H1 (cell line): ENCODE results near the gene IL1RAP. TPM values are rescaled to one million over a fixed set of nuclear protein-coding genes. Genes with fewer than 3 reads are reported as not detected.

Experiments used
- CTCF ChIA-PET: fragments of 300-600 bp; sonication (Branson Sonifier 250); formaldehyde crosslinking; loops from one replicate; lab custom pipeline; 2021; ENCODE audit not compliant: partially characterized antibody; lab: Charles Lee
- POLR2A ChIA-PET: fragments of 300-600 bp; sonication (Branson Sonifier 250); formaldehyde crosslinking; loops from one replicate; lab custom pipeline; 2021; ENCODE audit warnings: inconsistent platforms; ENCODE audit not compliant: partially characterized antibody; lab: Charles Lee
- DNase-seq, 2 experiments: peaks; one replicate each; pipeline versions ENCODE4 v3.0.0 to v3.0.0-alpha.2; 2010 to 2022; ENCODE audit warnings: low spot score in 2 of 2, low read depth in 1 of 2, mixed read lengths in 1 of 2
- FAIRE-seq: peaks from 2 replicates; lab custom pipeline; 2011; peaks lifted over from hg19 to GRCh38; lab: Jason Lieb, UNC
- H2AFZ ChIP-seq: 2 replicates; pipeline ENCODE4 v1.8.1; 2012; ENCODE audit warnings: low read length, inconsistent platforms
- H2AK5ac ChIP-seq: 2 replicates; pipeline ENCODE4 v1.6.1; 2013; ENCODE audit warnings: low read depth, low read length
- H2BK120ac ChIP-seq: replicated peaks from 2 replicates; pipeline ENCODE3; 2013; ENCODE audit warnings: low read depth, low read length, inconsistent platforms
- H2BK12ac ChIP-seq: 2 replicates; pipeline ENCODE4 v1.6.1; 2013; ENCODE audit warnings: low read depth, low read length
- H2BK15ac ChIP-seq: 2 replicates; pipeline ENCODE4 v1.6.1; 2013; ENCODE audit warnings: low read length
- H2BK20ac ChIP-seq: 2 replicates; pipeline ENCODE4 v1.6.1; 2013; ENCODE audit warnings: low read length
- H2BK5ac ChIP-seq: 2 replicates; pipeline ENCODE4 v1.6.1; 2013; ENCODE audit warnings: low read depth, low read length
- H3K14ac ChIP-seq: 2 replicates; pipeline ENCODE4 v1.6.1; 2013; ENCODE audit warnings: inconsistent platforms; ENCODE audit not compliant: insufficient read length
- H3K18ac ChIP-seq: 2 replicates; pipeline ENCODE4 v1.6.1; 2013; ENCODE audit warnings: low read length; ENCODE audit errors: extremely low read depth
- H3K23ac ChIP-seq: 2 replicates; pipeline ENCODE4 v1.6.1; 2013; ENCODE audit warnings: inconsistent platforms; ENCODE audit not compliant: insufficient read length
- H3K23me2 ChIP-seq: 2 replicates; pipeline ENCODE4 v1.6.1; 2013; ENCODE audit warnings: low read depth, low read length
- H3K27ac ChIP-seq: 2 replicates; pipeline ENCODE4 v1.6.1; 2011; ENCODE audit warnings: low read depth, low read length, inconsistent platforms
- H3K27me3 ChIP-seq, 4 experiments: replicated peaks in 1 of 4; 1 replicate in 1 of 4; 2 replicates in 3 of 4; pipeline versions ENCODE4 v1.6.1 to v1.8.1; 2011 to 2013; ENCODE audit warnings: low read length in 3 of 4, mild to moderate bottlenecking in 3 of 4, inconsistent platforms in 2 of 4, mixed read lengths in 2 of 4, moderate library complexity in 1 of 4; ENCODE audit not compliant: control insufficient read depth in 3 of 4, insufficient read depth in 3 of 4; ENCODE audit errors: extremely low read depth in 1 of 4
- H3K36me3 ChIP-seq, 4 experiments: 2 replicates each; pipeline versions ENCODE4 v1.6.1 to v1.8.1; 2011 to 2013; ENCODE audit warnings: mild to moderate bottlenecking in 4 of 4, low read length in 3 of 4, moderate library complexity in 2 of 4, control low read depth in 1 of 4, inconsistent platforms in 1 of 4; ENCODE audit not compliant: insufficient read depth in 4 of 4, control insufficient read depth in 2 of 4
- H3K4ac ChIP-seq: replicated peaks from 2 replicates; pipeline ENCODE3; 2013; ENCODE audit warnings: low read length, low read depth, mixed read lengths, inconsistent platforms; ENCODE audit not compliant: insufficient read length
- H3K4me1 ChIP-seq, 4 experiments: replicated peaks in 1 of 4; 1 replicate in 1 of 4; 2 replicates in 3 of 4; pipeline versions ENCODE4 v1.6.1 to v1.8.1; 2011 to 2013; ENCODE audit warnings: low read length in 3 of 4, inconsistent platforms in 2 of 4, mixed read lengths in 1 of 4; ENCODE audit not compliant: insufficient read depth in 4 of 4, control insufficient read depth in 3 of 4
- H3K4me2 ChIP-seq, 2 experiments: 2 replicates each; pipeline versions ENCODE4 v1.6.1 to v1.8.1; 2011 to 2013; ENCODE audit warnings: low read depth in 2 of 2, low read length in 2 of 2, control low read depth in 1 of 2, inconsistent platforms in 1 of 2, mild to moderate bottlenecking in 1 of 2; ENCODE audit not compliant: insufficient read depth in 1 of 2
- H3K4me3 ChIP-seq, 4 experiments: fragments of 200-600, 300-600 bp in 1 of 4; sonication (generic), shearing (Covaris generic), sonication (Bioruptor Twin) in 1 of 4; 2 replicates each; pipeline versions ENCODE4 v1.5.1 to v1.8.1; 2011 to 2016; ENCODE audit warnings: low read length in 4 of 4, low read depth in 3 of 4, control low read depth in 2 of 4, inconsistent platforms in 2 of 4, mild to moderate bottlenecking in 2 of 4, mixed read lengths in 1 of 4, moderate library complexity in 1 of 4; ENCODE audit not compliant: insufficient read depth in 2 of 4; ENCODE audit errors: extremely low read depth in 1 of 4
- H3K56ac ChIP-seq: replicated peaks from 2 replicates; pipeline ENCODE3; 2013; ENCODE audit warnings: low read depth, mild to moderate bottlenecking, mixed read lengths, low read length, inconsistent platforms; ENCODE audit not compliant: insufficient read length
- H3K79me1 ChIP-seq: 2 replicates; pipeline ENCODE4 v1.6.1; 2013; ENCODE audit warnings: low read depth, low read length, control low read depth
- H3K79me2 ChIP-seq, 2 experiments: 2 replicates each; pipeline versions ENCODE4 v1.6.1 to v1.8.1; 2012 to 2013; ENCODE audit warnings: low read length in 2 of 2, mild to moderate bottlenecking in 2 of 2, inconsistent platforms in 1 of 2; ENCODE audit not compliant: insufficient read depth in 2 of 2, control insufficient read depth in 1 of 2
- H3K9ac ChIP-seq, 4 experiments: replicated peaks in 1 of 4; 1 replicate in 1 of 4; 2 replicates in 3 of 4; pipeline versions ENCODE4 v1.6.1 to v1.8.1; 2011 to 2013; ENCODE audit warnings: low read depth in 3 of 4, low read length in 3 of 4, control low read depth in 2 of 4, mild to moderate bottlenecking in 2 of 4, moderate library complexity in 2 of 4, inconsistent platforms in 1 of 4; ENCODE audit errors: extremely low read depth in 1 of 4
- H3K9me3 ChIP-seq, 2 experiments: 2 replicates each; pipeline versions ENCODE4 v1.6.1 to v1.8.1; 2012 to 2013; ENCODE audit warnings: mild to moderate bottlenecking in 2 of 2, moderate library complexity in 2 of 2, control low read depth in 1 of 2, inconsistent platforms in 1 of 2, low read depth in 1 of 2, low read length in 1 of 2, mixed read lengths in 1 of 2; ENCODE audit not compliant: insufficient read depth in 2 of 2
- H4K20me1 ChIP-seq, 2 experiments: replicated peaks in 1 of 2; 2 replicates each; pipeline versions ENCODE3 to v1.8.1; 2011 to 2013; ENCODE audit warnings: inconsistent platforms in 2 of 2, low read length in 2 of 2, mild to moderate bottlenecking in 1 of 2; ENCODE audit not compliant: insufficient read depth in 2 of 2, control insufficient read depth in 1 of 2
- H4K5ac ChIP-seq: 2 replicates; pipeline ENCODE4 v1.6.1; 2013; ENCODE audit warnings: low read length, low read depth, mixed read lengths, inconsistent platforms; ENCODE audit not compliant: insufficient read length
- H4K8ac ChIP-seq: 2 replicates; pipeline ENCODE4 v1.8.0; 2013; ENCODE audit warnings: mild to moderate bottlenecking, moderate library complexity, low read length, inconsistent platforms; ENCODE audit not compliant: insufficient read depth; ENCODE audit errors: extremely low read depth
- H4K91ac ChIP-seq: replicated peaks from 2 replicates; pipeline ENCODE3; 2013; ENCODE audit warnings: low read length, mixed read lengths, inconsistent platforms; ENCODE audit not compliant: insufficient read length
- CBX8 ChIP-seq: fragments of 300-800, 300-1000 bp; sonication (generic); IDR thresholded peaks from 2 replicates; pipeline ENCODE4 v1.7.1; 2016; ENCODE audit warnings: low read depth, low read length, borderline replicate concordance
- CTCF ChIP-seq, 3 experiments: IDR thresholded peaks; 1 replicate in 2 of 3; 2 replicates in 1 of 3; pipeline versions ENCODE4 v1.5.1 to v1.6.1; 2011; ENCODE audit warnings: low read length in 3 of 3, mild to moderate bottlenecking in 3 of 3, inconsistent platforms in 2 of 3, low read depth in 1 of 3, moderate library complexity in 1 of 3; ENCODE audit not compliant: insufficient read depth in 1 of 3; ENCODE audit errors: control extremely low read depth in 1 of 3
- EGR1 ChIP-seq: IDR thresholded peaks from 2 replicates; pipeline ENCODE4 v1.6.1; 2011; ENCODE audit warnings: low read depth, low read length, borderline replicate concordance
- EZH2 ChIP-seq: fragments of 200-600 bp; sonication (generic); IDR thresholded peaks from 2 replicates; pipeline ENCODE4 v1.7.1; 2012; ENCODE audit warnings: low read depth, mild to moderate bottlenecking, moderate library complexity, low read length, inconsistent platforms; ENCODE audit not compliant: severe bottlenecking
- JUN ChIP-seq: IDR thresholded peaks from 2 replicates; pipeline ENCODE4 v1.6.1; 2011; ENCODE audit warnings: low read depth, mild to moderate bottlenecking, improper control_type of control experiment, low read length
- MAFK ChIP-seq: IDR thresholded peaks from 2 replicates; pipeline ENCODE4 v1.6.1; 2012; ENCODE audit warnings: low read depth, mild to moderate bottlenecking, improper control_type of control experiment, low read length
- TAF1 ChIP-seq: IDR thresholded peaks from 2 replicates; pipeline ENCODE4 v1.6.1; 2011; ENCODE audit warnings: mild to moderate bottlenecking, low read depth, low read length
- TAF7 ChIP-seq: optimal IDR thresholded peaks from 2 replicates; pipeline ENCODE3; 2011; ENCODE audit warnings: low read depth, mild to moderate bottlenecking, inconsistent platforms, low read length, moderate library complexity, borderline replicate concordance
- TCF12 ChIP-seq: IDR thresholded peaks from 2 replicates; pipeline ENCODE4 v1.6.1; 2011; ENCODE audit warnings: low read depth, mild to moderate bottlenecking, low read length
- WGBS, 2 experiments: shearing (Covaris generic) in 1 of 2; methylation state at CpG; one replicate each; pipeline versions ENCODE4 v1.1.6 to v1.1.7; 2013 to 2015; ENCODE audit warnings: low lambda C conversion rate in 2 of 2, mixed read lengths in 2 of 2, inconsistent platforms in 1 of 2, low coverage in 1 of 2, missing lambda C conversion rate in 1 of 2; ENCODE audit not compliant: insufficient replicate concordance in 2 of 2, insufficient coverage in 1 of 2, insufficient read length in 1 of 2; ENCODE audit errors: extremely low coverage in 1 of 2, missing lambda C conversion rate in 1 of 2; 5-methylcytosine and 5-hydroxymethylcytosine counted together
- polyA plus RNA-seq, 7 experiments: library from polyadenylated mRNA; depleted of rRNA in 3 of 7; stranded (reverse) in 5 of 7; unstranded in 2 of 7; fragments of >200 nt in 5 of 7; fragments of 200-250 nt in 2 of 7; gene quantifications; 1 replicate in 5 of 7; 2 replicates in 1 of 7; 4 replicates in 1 of 7; pipeline versions ENCODE4 v1.2.1 to v1.2.3, GENCODE V29; 2011 to 2013; ENCODE audit warnings: missing spikeins in 2 of 7, mixed read lengths in 2 of 7
- total RNA-seq: library from RNA; stranded (reverse); fragmentation: NEBNext Ultra II Directional; extraction: Animal tissue kit (Norgen Biotek cat#: 25700); gene quantifications from 2 replicates; pipeline ENCODE4 v1.2.1, GENCODE V29; 2021

IL1RAP gene
- total and polyA plus RNA-seq, 2 of the 8 experiments (the other 6 are each of a cell fraction or from before 2014, with no cell fraction given), result 2.4 to 3.9 TPM

DNA sequence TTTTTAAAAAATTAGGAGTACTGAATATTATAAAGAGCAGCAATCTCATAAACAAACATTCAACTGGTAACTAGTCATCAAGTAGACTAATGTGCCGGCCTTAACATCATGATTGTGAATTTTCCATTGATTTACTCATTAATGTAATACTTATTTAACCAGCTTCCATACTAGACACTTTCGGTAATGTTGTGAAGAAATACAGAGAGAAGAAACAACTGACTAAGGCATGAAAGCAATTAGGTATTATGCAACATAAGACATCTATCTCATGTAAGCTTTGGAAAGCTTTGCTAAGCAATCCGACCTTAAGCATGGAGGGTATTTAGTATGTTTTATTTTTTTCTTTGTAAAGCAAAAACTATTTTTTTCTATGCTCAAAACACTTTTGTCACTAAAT, 108.0 kb downstream of the IL1RAP start:
- H3K79me2 ChIP-seq, result no peaks in the 10 kb centered on the region
- H3K9ac ChIP-seq, result no peak overlapping the region
- no peak overlapping the region for H2BK5ac ChIP-seq
- POLR2A ChIA-PET, result no interaction called here
- H3K9me3 ChIP-seq, result no peaks in the 10 kb centered on the region
- no peak overlapping the region for H3K56ac ChIP-seq
- no peak overlapping the region for H2AFZ ChIP-seq
- no peak overlapping the region for H2AK5ac ChIP-seq
- H2BK15ac ChIP-seq, result no peak overlapping the region
- CTCF ChIA-PET, result no interaction called here
- no peak overlapping the region for H4K91ac ChIP-seq
- FAIRE-seq (no peak), DNase-seq (no peak)
- no peaks in the 10 kb centered on the region for H3K79me1 ChIP-seq
- no peak overlapping the region for H2BK120ac ChIP-seq
- no peak overlapping the region for H2BK12ac ChIP-seq
- no peak overlapping the region for H4K5ac ChIP-seq
- H2BK20ac ChIP-seq, result no peak overlapping the region
- H3K4me1 ChIP-seq, result no peaks in the 10 kb centered on the region
- H3K36me3 ChIP-seq, result no peaks in the 10 kb centered on the region
- H3K4me2 ChIP-seq, result no peak overlapping the region
- no peaks in the 10 kb centered on the region for H3K27me3 ChIP-seq
- no peaks in the 10 kb centered on the region for H4K20me1 ChIP-seq
- no peak overlapping the region for H3K18ac ChIP-seq
- H4K8ac ChIP-seq, result no peak overlapping the region
- WGBS, 2 experiments, result 91% methylated on average over 3 of the region's 3 CpGs; no CpG with 5 or more reads in 1 of the 2 experiments
- H3K23me2 ChIP-seq, result no peaks in the 10 kb centered on the region
- H3K4me3 ChIP-seq, result no peak overlapping the region
- H3K27ac ChIP-seq, result no peak overlapping the region
- H3K4ac ChIP-seq, result no peak overlapping the region
- no peak overlapping the region for H3K23ac ChIP-seq
- no peak overlapping the region for H3K14ac ChIP-seq
- no peak for TF ChIP-seq EZH2
- TF ChIP-seq JUN, result no peak
- TF ChIP-seq TAF1, result no peak
- TF ChIP-seq TAF7, result no peak
- no peak for TF ChIP-seq CBX8
- no peak for TF ChIP-seq MAFK
- no peak for TF ChIP-seq EGR1
- no peak for TF ChIP-seq CTCF (IDR thresholded peaks at IDR 0.05; ENCODE audit: control extremely low read depth in 1 of 3, insufficient read depth in 1 of 3, low read depth in 1 of 3, low read length in 3 of 3)
- no peak for TF ChIP-seq TCF12
